HG03457 (cell line): ENCODE results near the gene IFNL1.
"Not testable (repeated sequence)": the region's sequence is repeated elsewhere in the genome, so short reads cannot be mapped to it uniquely, and the experiment has no call there.

Experiments used
- ATAC-seq: cut with Tn5 transposase; IDR thresholded peaks from one replicate; pipeline ENCODE4 v1.9.1; 2021; ENCODE audit warnings: moderate number of reproducible peaks; ENCODE audit not compliant: unreplicated experiment

The IFNL1 gene

DNA sequence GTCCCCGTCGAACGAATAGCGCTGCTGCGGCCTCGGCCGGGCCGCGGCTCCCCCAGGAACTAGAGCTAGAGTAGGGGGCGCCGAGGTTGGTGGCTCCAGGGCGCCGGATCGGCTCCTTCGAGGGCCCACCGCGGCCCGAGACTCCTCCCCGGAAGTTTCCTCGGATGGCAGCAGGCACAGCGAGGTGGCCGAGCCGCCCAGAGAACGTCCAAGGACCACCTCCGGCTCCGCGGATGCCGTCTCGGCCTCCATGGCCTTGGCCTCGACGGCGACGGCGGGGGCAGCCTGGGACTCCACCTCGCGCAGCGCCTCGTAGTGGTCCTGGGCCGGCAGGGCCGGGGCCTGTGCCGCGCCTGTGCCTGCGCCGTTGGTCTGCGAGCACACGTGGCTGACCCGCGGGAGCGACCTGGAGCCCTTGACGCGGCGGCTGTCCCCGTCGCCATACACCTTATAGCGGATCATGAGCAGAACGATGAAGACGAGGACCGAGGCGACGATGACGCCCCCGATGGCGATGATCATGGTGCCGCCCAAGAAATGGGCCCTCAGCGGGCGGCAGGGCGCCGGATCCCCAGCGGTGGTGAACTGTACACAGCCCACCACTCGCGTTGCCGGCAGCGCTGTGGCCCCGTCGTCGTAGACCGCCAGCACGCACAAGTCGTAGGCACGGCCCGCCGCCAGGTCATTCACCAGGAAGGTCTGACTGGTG is 11.8 kb downstream of the IFNL1 start:
- no peak for ATAC-seq

DNA sequence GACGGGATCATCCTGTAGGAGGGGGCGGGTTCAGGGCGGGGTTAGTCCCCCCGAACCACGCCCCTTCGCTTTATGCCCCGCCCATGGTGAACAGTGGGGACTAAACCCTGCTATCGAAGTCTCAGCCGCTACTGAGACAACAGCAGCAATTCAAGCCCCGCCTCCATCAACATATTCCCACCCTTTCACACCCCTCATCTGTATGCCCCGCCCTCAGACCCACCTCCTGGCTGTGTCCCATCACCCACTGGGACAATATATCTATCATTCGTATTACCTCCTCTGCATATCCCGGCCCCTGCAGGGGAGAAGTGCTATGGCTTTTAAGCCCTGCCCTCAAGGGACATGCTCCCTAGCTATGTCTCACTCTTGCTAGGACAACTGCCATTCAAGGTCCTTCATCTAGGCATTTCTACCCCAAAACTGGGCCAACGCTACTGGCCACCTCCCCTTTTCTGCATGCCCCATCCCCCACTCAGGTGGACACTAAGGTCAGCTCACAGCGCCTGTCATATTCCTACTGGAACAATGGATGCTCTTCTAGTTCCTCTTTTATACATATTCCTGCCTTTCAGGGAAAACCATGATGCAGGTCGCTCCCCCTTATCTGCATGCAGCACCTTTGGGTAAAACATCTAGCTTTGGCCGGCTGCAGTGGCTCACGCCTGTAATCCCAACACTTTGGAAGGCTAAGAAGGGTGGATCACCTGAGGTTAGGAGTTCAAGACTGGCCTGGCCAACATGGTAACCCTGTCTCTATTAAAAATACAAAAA is 12.5 kb downstream of the IFNL1 start:
- no peak for ATAC-seq

DNA sequence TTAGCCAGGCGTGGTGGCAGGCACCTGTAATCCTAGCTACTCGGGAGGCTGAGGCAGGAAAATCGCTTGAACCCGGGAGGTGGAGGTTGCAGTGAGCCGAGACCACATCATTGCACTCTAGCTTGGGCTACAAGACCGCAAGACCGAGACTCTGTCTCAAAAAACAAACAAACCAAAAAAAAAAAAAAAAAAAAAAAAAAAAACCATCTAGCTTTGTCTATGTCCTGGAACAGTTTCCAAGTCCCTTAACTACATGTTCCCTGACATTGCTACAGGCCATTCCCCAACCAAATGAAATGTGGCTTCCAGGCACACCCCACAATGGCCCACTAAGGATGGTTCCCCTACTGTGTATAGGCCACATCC is 13.1 kb downstream of the IFNL1 start:
- not testable (repeated sequence) for ATAC-seq

DNA sequence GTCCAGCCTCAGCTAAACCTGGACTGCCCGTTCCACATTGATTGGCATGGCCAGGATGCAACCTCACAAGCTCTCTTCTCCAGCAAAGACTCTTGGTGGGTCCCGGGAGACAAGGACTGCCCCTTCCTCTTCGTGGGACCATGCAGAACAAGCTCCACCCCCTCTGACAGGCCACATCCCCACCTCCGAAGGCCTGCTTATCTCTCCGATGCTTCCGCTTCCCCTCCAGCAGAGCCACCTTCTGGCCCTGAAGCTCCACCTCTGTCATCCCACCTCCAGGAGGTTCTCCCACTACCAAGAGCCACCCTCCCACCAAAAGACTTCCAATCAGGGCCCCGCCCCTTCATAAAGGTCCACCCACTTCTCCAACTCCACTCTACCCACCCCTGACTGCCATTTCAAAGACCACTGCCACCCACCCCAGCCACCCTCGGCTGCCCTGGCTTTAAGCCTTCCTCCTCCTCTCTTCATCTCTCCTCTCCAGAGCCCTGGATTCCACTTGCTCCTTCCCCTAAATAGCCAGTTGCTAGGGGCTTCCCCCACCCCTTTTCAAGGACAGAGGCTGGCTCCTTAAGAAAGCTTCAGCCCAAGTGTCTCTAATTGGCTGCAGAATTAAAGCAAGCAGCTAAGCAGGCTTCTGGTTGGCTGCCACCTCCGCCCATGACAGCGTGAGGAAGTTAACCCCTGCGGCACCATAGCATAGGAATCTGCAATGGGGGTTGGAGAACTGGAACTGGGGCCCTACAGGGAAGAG is 14.5 kb downstream of the IFNL1 start:
- no peak for ATAC-seq

DNA sequence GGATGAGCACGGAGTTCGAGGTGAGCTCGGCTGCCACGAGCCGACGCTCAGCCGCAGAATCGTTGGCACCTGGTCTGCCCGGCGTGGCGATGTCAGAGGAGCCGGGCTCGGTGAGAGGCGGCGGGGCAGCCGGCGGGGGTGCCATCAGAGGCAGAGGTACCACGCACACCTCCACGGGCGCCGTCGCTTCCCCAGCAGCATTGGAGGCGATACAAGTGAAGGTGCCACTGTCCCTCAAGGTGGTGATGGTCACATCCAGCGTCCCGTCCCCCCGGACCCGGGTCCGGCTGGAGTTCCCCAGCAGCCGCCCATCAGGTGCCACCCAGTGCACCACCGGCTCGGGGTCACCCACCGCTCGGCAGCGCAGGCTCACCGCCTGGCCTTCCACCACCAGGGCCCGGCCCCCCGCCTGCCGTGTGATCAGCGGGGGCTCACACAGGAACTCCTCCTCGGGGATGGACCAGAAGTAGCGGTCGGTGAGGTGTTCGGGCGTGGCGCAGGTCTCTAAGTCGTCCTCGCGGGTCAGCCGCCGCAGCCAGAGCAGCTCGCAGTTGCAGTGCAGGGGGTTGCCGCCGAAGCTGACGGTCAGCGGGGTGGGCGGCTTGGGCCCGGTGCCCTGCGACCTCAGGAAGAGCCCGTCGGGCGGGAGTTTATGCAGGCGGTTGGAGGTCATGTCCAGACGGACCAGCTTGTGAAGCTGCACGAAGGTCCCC is 18.0 kb downstream of the IFNL1 start:
- no peak for ATAC-seq

DNA sequence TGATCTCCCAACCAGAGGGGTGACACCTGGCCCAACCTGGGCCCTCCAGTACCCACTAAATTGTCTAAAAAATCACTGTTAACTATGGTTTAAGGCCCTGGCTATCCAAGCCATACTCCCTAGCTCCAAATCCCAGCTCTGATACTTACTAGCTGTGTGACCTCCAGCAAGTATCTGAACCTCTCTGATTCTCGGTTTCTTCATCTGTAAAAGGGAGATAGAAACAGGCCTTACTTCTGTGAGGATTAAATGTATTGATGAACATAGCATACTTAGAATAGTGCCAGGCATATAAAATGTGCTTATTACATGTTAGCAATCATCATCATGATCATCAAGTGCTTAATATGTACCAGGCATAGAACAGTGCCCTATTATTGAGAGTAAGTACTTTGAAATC is 19.7 kb downstream of the IFNL1 start:
- ATAC-seq: no peak

DNA sequence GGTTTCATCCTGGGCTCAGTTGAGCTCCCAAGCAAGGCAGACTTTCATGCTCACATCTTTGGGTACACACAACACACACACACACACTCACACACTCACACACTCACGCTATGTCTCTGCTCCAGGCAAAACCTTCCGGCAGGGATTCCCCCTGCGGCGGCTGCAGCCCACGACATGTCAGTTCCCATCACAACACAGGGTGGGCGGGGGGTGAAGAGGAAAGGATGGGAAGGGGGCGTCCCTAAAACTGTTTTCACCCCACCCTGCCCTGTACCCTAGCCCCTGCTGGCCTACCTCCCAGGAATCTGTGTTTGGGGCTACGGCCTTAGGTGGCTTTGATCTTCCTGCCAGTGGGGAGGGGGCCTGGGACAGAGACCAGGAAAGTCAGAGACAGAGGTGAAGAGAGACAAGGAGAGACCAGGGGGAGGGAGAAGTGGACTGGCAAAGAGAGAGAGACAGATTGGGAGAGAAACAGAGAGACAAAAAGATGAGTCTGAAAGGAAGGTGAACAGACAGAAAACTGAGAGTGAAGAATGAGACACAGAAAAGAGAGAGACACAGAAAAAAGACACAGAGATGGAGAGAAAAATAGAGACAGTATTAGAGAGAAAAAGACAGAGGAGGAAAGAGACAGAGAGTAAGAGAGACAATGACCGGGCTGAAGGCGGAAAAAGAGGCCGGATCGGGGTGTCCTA is 20.6 kb downstream of the IFNL1 start:
- no peak for ATAC-seq

DNA sequence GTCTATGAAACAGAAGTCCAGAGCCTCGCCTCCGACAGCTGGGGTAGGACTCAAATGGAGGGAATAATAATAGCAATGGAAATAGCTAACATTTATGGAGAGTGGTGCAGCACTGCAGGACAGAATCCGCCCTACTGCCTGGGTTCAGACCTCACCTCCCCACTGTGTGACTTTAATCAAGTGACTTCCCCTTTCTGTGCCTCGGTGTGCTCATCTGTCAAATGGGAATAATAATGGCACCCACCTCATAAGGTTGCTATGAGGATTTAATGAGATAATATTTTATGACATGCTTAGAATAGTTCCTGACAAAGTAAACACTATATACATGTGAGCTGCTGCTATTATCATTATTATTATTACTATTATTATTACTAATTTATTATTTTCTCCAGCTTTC is 21.3 kb downstream of the IFNL1 start:
- no peak for ATAC-seq

DNA sequence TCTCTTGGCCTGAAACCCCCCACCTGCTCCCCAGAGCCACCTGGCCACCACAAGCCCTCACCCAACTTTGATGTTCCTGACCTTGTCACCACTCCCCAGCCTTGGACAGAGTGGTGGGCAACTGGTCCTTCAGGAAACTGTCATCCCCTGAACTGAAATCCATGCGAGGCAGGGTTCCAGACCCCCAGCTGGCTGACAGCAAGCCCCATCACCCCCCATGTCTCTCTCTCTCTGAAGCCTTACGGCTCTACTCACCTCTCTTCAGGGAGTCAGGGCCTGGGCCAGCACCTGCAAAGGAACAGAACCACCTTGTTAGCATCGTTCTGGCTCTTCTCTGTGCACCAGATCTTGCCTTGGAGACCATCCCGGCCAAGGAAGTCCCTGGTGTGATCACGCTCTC is 21.9 kb downstream of the IFNL1 start:
- no peak for ATAC-seq

DNA sequence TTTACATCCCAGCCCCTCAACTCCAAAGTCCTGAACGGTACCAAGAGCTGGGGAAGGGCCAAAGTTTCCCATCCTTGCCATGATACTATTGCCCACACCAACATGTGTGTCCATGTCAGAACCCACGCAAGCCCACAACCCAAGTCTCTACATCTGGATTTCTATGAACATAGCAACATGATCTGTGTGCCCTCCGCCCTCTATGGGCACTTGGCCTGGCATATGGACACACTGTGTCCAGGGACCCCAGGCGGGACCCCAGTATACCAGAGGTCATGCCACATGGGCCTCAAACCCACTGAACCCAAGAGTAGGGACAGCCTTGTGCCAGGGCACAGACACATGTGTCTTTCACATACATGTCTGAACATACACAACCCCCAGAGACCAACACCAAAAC is 22.5 kb downstream of the IFNL1 start:
- ATAC-seq: no peak

DNA sequence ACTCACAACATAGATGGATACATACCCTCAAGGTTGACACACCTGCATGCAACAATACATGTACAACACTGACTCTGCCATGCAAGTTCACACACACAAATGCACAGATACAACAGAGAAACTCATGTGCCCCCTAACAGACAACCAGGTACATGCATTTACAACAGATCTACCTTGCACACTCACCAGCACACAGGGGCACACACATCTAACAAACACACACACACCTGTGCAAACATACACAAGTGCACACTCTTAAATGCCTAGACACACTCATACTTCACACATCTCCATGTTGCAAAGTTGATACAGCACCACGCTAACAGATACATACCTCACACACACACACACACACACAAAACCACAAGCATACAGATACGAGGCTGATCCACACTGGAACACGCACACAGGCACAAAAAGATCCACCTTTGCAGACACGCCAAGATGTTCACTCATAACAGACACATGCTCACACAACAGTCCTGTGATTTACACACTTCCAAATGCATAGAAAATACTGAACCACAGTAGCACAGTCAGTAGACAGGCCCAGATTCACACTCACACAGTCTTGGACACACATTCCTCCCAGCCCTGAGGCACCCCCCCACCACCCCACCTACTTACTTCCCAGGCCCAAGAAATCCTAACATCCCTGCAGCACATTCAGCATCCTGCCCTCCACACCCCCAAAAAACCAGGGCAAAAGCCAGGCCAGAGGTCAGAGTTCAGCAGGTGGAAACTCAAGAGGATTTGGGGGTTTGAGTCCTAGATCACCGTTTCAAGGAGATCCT is 23.1 kb downstream of the IFNL1 start:
- no peak for ATAC-seq

DNA sequence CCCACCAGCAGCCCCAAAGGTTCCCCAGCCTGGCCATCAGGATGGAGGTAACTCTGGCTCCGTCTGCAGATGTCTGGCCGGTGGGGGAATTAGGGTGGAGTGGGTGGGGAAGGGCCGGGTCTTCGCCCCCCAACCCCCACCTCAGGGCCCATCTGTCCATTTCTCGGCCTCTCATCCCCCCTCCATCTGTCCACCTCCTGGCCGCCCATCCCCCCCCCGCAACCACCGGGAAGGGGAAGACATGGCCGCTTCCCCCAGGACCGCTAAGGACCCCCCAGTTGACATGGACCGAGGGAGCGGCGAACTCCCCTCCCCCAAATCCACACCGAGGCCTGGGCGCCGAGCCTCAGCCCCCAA is 23.7 kb downstream of the IFNL1 start:
- no peak for ATAC-seq

DNA sequence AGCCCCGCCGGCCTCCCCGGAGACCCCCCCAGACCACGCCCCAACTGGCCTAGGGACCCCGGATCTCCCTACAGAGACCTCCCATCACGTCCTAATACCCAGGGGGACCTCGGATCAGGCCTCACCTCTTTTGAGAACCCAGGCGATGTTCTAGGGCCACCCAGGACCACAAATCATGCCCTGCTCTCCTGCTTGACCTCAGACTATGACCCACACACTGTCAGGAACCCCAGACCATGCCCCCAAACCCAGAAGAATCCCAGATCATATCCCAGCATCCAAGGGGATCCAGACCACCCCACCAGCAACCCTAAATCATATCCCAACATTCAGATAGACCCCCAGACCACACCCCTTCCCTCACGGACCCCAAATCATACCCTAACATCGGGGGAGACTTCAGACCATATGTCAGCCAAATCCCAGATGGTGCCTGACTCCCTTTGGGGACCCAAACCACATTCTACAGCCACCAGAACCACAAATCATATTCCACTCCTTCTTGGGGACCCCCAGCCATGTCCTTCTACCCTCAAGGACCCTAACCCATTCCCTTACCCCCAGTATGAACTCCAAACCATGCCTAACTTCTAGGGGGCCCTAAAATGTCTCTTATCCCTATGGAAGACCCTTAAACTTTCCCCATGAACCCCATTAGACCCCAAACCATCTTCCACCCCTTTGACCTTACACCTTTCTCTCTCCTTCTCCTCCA is 25.1 kb downstream of the IFNL1 start:
- ATAC-seq: no peak

DNA sequence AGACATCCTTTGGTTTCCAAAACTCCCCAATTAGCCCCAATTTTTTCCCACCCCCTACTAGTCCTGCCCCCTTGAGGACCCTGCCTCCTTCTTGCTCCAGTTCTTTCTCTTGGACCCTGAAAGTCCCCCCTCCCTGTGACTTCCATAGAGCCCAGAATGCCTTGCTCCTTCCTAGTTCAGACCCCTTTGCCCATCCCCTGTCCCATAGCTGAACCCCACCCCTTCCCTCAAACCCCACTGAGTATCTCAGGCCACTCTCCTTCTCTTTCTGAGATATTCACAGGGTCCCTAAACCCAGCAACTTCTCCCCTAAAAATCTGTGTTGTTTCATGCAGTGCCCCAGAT is 25.6 kb downstream of the IFNL1 start:
- no peak for ATAC-seq

DNA sequence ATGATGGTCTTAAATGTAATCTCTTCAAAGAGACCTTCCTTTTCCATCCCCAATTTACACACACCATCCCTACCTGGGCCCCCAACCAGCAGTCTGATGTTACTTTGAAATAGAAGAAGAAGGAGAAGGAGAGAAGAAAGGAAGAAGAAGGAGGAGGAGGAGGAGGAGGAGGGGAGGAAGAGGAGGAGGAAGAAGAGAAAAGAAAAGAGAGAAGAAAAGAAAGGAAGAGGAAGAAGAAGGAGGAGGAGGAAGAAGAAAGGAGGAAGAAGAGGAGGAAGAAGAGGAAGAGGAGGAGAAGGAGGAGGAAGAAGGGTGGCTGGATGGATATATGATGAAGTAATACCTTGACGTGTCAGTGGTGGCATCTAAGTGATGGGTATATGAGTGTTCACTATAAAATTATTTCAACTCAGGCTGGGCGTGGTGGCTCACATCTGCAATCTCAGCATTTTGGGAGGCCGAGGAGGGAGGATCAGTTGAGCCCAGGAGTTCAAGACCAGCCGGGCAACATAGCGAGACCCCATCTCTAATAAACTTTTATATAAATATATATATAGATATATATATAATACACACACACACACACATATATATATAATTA is 28.1 kb downstream of the IFNL1 start:
- no peak for ATAC-seq

DNA sequence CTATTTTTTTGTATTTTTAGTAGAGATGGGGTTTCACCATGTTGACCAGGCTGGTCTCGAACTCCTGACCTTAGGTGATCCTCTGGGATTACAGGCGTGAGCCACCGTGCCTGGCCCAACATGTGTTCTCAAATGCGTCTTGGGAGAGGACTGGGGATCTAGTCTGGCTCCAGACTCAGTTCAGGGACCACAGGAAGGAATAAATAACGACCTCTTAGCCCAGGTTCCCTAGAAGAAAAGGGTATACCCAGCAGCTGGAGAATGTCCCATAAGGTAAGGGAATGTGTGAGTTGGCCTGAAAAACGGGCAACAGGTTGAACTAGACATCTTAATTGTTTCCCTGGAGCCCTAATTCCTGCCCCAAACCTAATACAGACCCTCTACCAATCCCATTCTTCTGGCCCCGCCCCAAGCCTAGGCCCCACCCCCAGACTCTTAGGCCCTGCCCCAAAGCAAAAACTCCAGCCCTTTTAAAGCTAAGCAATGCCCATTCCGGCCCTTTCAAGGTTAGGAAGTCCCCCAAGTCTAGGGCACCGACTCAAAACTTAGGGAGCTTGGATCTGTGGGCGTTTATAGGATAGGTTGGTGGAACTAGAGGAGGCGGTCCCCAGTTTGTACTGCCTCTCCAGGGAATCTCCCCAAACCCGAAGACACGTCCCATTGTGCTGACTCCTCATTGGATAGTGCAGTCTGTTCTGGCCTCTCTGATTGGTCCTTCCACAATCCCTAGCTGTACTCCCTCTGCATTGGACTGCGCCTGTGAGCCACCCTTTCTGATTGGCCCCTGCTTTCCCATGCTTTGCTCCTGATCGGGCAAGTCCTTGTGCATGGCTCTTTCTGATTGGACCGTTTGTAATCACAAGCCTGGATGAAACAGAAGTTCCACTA is 29.8 kb downstream of the IFNL1 start:
- no peak for ATAC-seq

DNA sequence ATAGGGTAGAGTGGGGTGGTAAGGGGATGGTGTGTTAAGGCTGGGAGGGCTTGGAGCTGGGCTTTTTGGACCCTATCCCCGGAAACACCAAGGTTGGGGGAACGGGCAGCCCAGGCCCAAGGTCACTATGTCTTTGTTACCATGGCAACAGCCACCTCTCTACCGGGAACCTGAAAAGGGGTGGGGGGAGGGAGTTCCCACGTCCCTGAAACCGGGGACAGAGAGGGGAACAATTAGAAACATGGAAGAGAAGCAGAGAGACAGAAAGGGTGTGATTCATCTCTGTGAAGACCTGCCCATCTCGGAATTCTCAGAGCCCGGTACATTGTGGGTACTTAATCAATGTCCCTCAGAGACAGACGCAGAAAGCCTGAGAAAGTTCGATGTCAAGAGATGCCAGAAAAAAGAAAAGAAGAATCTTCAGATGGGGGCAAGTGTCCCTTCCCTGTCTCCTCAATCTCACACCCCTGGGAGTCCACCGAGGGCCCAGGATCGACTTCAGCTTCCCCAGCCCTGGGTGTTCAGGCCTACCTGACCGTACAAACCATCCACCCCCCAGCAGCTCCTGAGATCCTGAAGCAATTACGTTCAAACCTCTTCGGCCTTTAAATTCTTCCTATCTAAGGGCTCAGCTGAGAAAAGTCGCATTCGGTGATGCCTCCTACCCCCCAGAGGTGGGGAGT is 31.3 kb downstream of the IFNL1 start:
- no peak for ATAC-seq
